ENCODE measurements around the gene TTLL10.
A peak's percentile ranks its signal among the peaks of the same experiment; 100 is the strongest.

Gene TTLL10

DNA sequence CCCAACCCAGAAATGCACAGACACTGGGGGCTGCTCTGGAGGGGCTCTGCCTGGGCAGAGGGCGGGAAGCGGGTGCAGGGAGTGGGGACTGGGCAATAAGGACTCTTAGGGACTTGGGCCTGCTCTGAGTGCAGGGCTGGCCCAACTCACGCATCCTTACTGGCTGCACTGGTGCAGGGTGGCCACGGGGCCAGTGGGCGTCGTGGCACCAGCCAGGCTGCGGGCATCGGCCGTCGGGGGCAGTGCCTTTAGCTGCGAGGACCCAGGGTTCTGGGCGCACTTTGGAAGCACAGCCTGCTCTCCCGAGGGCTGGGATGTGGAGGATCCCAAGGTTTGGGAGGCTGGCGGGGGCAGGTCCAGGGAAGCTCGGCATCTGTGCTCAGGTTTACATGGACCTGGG is 27.1 kb upstream of the TTLL10 start:
- H3K4me1 ChIP-seq (ENCODE audit: low read depth, poor library complexity, severe bottlenecking) = peaks cover 20% of the 10 kb centered on the region
- no peak overlapping the region for H3K4me3 ChIP-seq (IDR thresholded peaks at IDR 0.05; ENCODE audit: insufficient read depth, low read depth, low read length)
- no peaks in the 10 kb centered on the region for H3K79me2 ChIP-seq (ENCODE audit: insufficient read depth, low read depth)
- peaks cover 53% of the 10 kb centered on the region for H3K27me3 ChIP-seq (ENCODE audit: insufficient read depth, low read depth)
- no peak overlapping the region for H3K27ac ChIP-seq
- peak overlapping the region; percentile 17; the same call in 1 of the 2 replicates for H3K4me2 ChIP-seq
- H4K20me1 ChIP-seq (ENCODE audit: insufficient read depth) = no peaks in the 10 kb centered on the region
- no peak overlapping the region for H2AFZ ChIP-seq (ENCODE audit: low read depth)
- TF ChIP-seq, protein P1, sequence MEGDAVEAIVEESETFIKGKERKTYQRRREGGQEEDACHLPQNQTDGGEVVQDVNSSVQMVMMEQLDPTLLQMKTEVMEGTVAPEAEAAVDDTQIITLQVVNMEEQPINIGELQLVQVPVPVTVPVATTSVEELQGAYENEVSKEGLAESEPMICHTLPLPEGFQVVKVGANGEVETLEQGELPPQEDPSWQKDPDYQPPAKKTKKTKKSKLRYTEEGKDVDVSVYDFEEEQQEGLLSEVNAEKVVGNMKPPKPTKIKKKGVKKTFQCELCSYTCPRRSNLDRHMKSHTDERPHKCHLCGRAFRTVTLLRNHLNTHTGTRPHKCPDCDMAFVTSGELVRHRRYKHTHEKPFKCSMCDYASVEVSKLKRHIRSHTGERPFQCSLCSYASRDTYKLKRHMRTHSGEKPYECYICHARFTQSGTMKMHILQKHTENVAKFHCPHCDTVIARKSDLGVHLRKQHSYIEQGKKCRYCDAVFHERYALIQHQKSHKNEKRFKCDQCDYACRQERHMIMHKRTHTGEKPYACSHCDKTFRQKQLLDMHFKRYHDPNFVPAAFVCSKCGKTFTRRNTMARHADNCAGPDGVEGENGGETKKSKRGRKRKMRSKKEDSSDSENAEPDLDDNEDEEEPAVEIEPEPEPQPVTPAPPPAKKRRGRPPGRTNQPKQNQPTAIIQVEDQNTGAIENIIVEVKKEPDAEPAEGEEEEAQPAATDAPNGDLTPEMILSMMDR (conservative IDR thresholded peaks at IDR 0.05; ENCODE audit: low read depth, low read length) = no peak
- H3K36me3 ChIP-seq (ENCODE audit: insufficient read depth) = no peaks in the 10 kb centered on the region
- H3K9ac ChIP-seq = no peak overlapping the region

DNA sequence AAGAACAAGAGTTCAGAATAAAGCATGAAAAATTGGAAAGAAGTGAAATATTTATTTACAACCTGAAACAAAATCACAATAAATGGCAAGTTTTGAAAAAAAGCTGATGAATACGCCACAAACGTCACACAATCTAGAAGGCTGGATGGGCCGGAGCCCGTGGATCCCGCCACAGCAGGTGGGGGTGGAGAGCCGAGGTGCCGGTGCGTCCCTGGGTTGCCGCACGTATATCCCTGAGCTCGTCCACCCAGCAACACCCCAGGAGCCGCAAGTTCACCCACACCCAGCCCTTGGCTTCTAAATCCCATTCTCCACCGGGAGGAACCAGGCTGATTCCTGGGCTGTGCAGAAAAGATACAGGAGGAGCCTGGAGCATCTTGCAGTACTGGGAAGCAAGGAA is 25.6 kb upstream of the TTLL10 start:
- Histone ChIP-seq H3K79me2 (ENCODE audit: insufficient read depth, low read depth) (no peaks in the 10 kb centered on the region), H3K9ac (no peak overlapping the region), H3K27me3 (ENCODE audit: insufficient read depth, low read depth) (peaks cover 45% of the 10 kb centered on the region), H3K4me3 (IDR thresholded peaks at IDR 0.05; ENCODE audit: insufficient read depth, low read depth, low read length) (no peak overlapping the region), H2AFZ (ENCODE audit: low read depth) (no peak overlapping the region), H3K27ac (no peak overlapping the region), H4K20me1 (ENCODE audit: insufficient read depth) (no peaks in the 10 kb centered on the region), H3K36me3 (ENCODE audit: insufficient read depth) (no peaks in the 10 kb centered on the region), H3K4me1 (ENCODE audit: low read depth, poor library complexity, severe bottlenecking) (peaks cover 20% of the 10 kb centered on the region), H3K4me2 (no peak overlapping the region)
- TF ChIP-seq, protein P1 (conservative IDR thresholded peaks at IDR 0.05; ENCODE audit: low read depth, low read length) = no peak

DNA sequence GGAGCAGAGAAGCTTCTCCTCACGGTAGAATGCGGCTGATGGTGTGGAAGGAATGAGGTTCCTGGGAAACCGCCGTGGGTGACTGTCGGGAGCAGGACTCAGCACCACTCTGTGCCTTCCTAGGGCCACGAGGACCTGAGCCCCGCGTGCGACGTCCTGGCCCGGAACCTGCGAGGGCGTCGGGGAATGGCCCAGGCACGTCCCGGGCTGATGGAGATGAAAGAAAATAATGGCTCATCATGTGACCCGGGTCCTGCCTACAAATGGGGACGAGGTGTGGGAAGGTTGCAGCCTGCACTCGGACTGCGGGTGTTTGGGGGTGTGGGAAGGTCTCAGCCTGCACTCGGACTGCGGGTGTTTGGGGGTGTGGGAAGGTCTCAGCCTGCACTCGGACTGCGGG is 25.1 kb upstream of the TTLL10 start:
- H4K20me1 ChIP-seq (ENCODE audit: insufficient read depth) = no peaks in the 10 kb centered on the region
- H3K9ac ChIP-seq = no peak overlapping the region
- H3K79me2 ChIP-seq (ENCODE audit: insufficient read depth, low read depth) = no peaks in the 10 kb centered on the region
- H3K4me3 ChIP-seq (IDR thresholded peaks at IDR 0.05; ENCODE audit: insufficient read depth, low read depth, low read length) = no peak overlapping the region
- H3K27ac ChIP-seq = no peak overlapping the region
- H3K27me3 ChIP-seq (ENCODE audit: insufficient read depth, low read depth) = peaks cover 43% of the 10 kb centered on the region
- peaks cover 20% of the 10 kb centered on the region for H3K4me1 ChIP-seq (ENCODE audit: low read depth, poor library complexity, severe bottlenecking)
- H3K4me2 ChIP-seq = no peak overlapping the region
- TF ChIP-seq, protein P1 (conservative IDR thresholded peaks at IDR 0.05; ENCODE audit: low read depth, low read length) = no peak
- H3K36me3 ChIP-seq (ENCODE audit: insufficient read depth) = no peaks in the 10 kb centered on the region
- H2AFZ ChIP-seq (ENCODE audit: low read depth) = no peak overlapping the region

DNA sequence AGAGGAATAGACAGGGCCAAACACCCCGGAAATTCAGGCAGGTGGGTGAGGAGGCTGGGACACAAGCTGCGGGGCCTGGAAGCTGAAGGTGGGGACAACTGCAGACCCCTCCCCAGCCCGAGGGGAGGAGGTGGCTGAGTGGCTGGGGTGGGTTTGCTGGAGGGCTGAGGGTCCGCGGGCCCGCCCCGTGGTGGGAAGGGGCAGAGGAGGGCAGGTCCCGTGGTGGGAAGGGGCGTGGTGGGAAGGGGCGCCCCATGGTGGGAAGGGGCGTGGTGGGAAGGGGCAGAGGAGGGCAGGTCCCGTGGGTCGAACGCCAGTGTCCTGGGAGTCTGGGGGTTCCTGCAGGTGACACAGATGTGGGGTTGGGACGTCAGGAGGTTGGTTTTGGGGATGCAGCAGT is 24.3 kb upstream of the TTLL10 start:
- no peaks in the 10 kb centered on the region for H3K36me3 ChIP-seq (ENCODE audit: insufficient read depth)
- no peak overlapping the region for H3K27ac ChIP-seq
- peaks cover 51% of the 10 kb centered on the region for H3K27me3 ChIP-seq (ENCODE audit: insufficient read depth, low read depth)
- no peak overlapping the region for H2AFZ ChIP-seq (ENCODE audit: low read depth)
- peaks cover 17% of the 10 kb centered on the region for H3K4me1 ChIP-seq (ENCODE audit: low read depth, poor library complexity, severe bottlenecking)
- no peak overlapping the region for H3K4me2 ChIP-seq
- TF ChIP-seq, protein P1 (conservative IDR thresholded peaks at IDR 0.05; ENCODE audit: low read depth, low read length) = no peak
- H3K4me3 ChIP-seq (IDR thresholded peaks at IDR 0.05; ENCODE audit: insufficient read depth, low read depth, low read length) = no peak overlapping the region
- no peak overlapping the region for H3K9ac ChIP-seq
- no peaks in the 10 kb centered on the region for H4K20me1 ChIP-seq (ENCODE audit: insufficient read depth)
- H3K79me2 ChIP-seq (ENCODE audit: insufficient read depth, low read depth) = no peaks in the 10 kb centered on the region
